HepG2 (cell line): ENCODE data around the gene SPTBN5. TPM values are rescaled to one million over a fixed set of nuclear protein-coding genes. Genes with fewer than 3 reads are reported as not detected.

ENCODE experiments used
- ATAC-seq: fragments of 200-7000 bp; cut with Tn5 transposase; 3 replicates; pipeline ENCODE4 v1.9.1; 2020; ENCODE audit warnings: mild to moderate bottlenecking, moderate library complexity
- BruUV-seq: library from RNA; stranded (reverse); fragments of 400-500 nt; replicated peaks from 2 replicates; lab custom pipeline; 2021; lab: Mats Ljungman, UMichigan
- CTCF ChIA-PET: fragments of 300-600 bp; formaldehyde crosslinking; extraction: SDS; loops from one replicate; lab custom pipeline; 2021; ENCODE audit warnings: low total read pairs, inconsistent platforms, low intra/inter-chr PET ratio; lab: Yijun Ruan, JAX
- POLR2A ChIA-PET: fragments of 350-600 bp; sonication (Branson Sonifier 250); formaldehyde crosslinking; loops from one replicate; lab custom pipeline; 2020; ENCODE audit warnings: antibody characterized with exemption, inconsistent platforms; lab: Yijun Ruan, JAX
- DNase-seq: peaks from one replicate; pipeline ENCODE4 v3.0.0-alpha.2; 2015; ENCODE audit warnings: low spot score
- FAIRE-seq: peaks from 3 replicates; lab custom pipeline; 2011; peaks lifted over from hg19 to GRCh38; lab: Jason Lieb, UNC
- H2AFZ ChIP-seq: one replicate; pipeline ENCODE4 v1.6.1; 2011; ENCODE audit warnings: low read length, inconsistent platforms
- H3K27ac ChIP-seq: fragments of 300-600 bp; 3 replicates; pipeline ENCODE4 v1.8.0; 2011; ENCODE audit warnings: mixed run types, mild to moderate bottlenecking, mixed read lengths, low read length, inconsistent platforms; ENCODE audit not compliant: insufficient read depth; ENCODE audit errors: extremely low read length
- H3K27me3 ChIP-seq, 2 experiments: fragments of 200-600 bp in 1 of 2; 2 replicates in 1 of 2; 3 replicates in 1 of 2; pipeline versions ENCODE4 v1.6.0 to v1.8.0; 2011; ENCODE audit warnings: low read length in 2 of 2, mild to moderate bottlenecking in 2 of 2, moderate library complexity in 2 of 2, inconsistent platforms in 1 of 2; ENCODE audit not compliant: insufficient read depth in 2 of 2, control insufficient read depth in 1 of 2
- H3K36me3 ChIP-seq, 2 experiments: fragments of 200-600 bp in 1 of 2; replicated peaks in 1 of 2; 2 replicates in 1 of 2; 3 replicates in 1 of 2; pipeline versions ENCODE4 v1.5.1 to v1.8.0; 2011; ENCODE audit warnings: low read length in 2 of 2, inconsistent platforms in 1 of 2; ENCODE audit not compliant: insufficient read depth in 2 of 2, control insufficient read depth in 1 of 2
- H3K4me1 ChIP-seq: 2 replicates; pipeline ENCODE4 v1.5.1; 2012; ENCODE audit warnings: low read length, inconsistent platforms; ENCODE audit not compliant: insufficient read depth
- H3K4me2 ChIP-seq: 2 replicates; pipeline ENCODE4 v1.6.0; 2011; ENCODE audit warnings: low read depth, low read length, inconsistent platforms
- H3K4me3 ChIP-seq, 3 experiments: fragments of 200-600 bp in 1 of 3; sonication (generic), shearing (Covaris generic) in 1 of 3; replicated peaks in 1 of 3; 2 replicates each; pipeline ENCODE4 v1.5.1; 2011 to 2016; ENCODE audit warnings: low read length in 3 of 3, inconsistent platforms in 2 of 3, low read depth in 2 of 3, mild to moderate bottlenecking in 2 of 3, control low read depth in 1 of 3, mixed read lengths in 1 of 3; ENCODE audit not compliant: insufficient read depth in 1 of 3
- H3K79me2 ChIP-seq: one replicate; pipeline ENCODE4 v1.6.1; 2011; ENCODE audit warnings: low read length, inconsistent platforms; ENCODE audit not compliant: insufficient read depth
- H3K9ac ChIP-seq: 2 replicates; pipeline ENCODE4 v1.6.0; 2011; ENCODE audit warnings: mild to moderate bottlenecking, low read depth, low read length, inconsistent platforms; ENCODE audit not compliant: insufficient read depth
- H3K9me3 ChIP-seq: 2 replicates; pipeline ENCODE4 v1.5.1; 2012; ENCODE audit warnings: mild to moderate bottlenecking, low read length
- H4K20me1 ChIP-seq: 2 replicates; pipeline ENCODE4 v1.6.0; 2011; ENCODE audit warnings: inconsistent platforms, mild to moderate bottlenecking, low read length, moderate library complexity; ENCODE audit not compliant: insufficient read depth
- GPBP1L1 ChIP-seq: sonication (generic); formaldehyde crosslinking; IDR thresholded peaks from 2 replicates; pipeline ENCODE4 v1.5.0; 2020; ENCODE audit warnings: mild to moderate bottlenecking, missing genetic modification reagents
- KLF16 ChIP-seq, 2 experiments: sonication (generic) in 1 of 2; formaldehyde crosslinking in 1 of 2; IDR thresholded peaks; 2 replicates each; pipeline versions ENCODE4 v1.6.1 to v1.8.0; 2016 to 2023; ENCODE audit warnings: missing genetic modification reagents in 2 of 2, missing compliant biosample characterization in 1 of 2
- LBX2 ChIP-seq: sonication (generic); formaldehyde crosslinking; IDR thresholded peaks from 2 replicates; pipeline ENCODE4 v1.5.0; 2020; ENCODE audit warnings: missing genetic modification reagents, mild to moderate bottlenecking, borderline replicate concordance
- MED8 ChIP-seq: sonication (generic); formaldehyde crosslinking; IDR thresholded peaks from 2 replicates; pipeline ENCODE4 v1.8.1; 2023; ENCODE audit warnings: mild to moderate bottlenecking, missing genetic modification reagents; ENCODE audit not compliant: insufficient replicate concordance
- MTA1 ChIP-seq: sonication (generic); formaldehyde crosslinking; IDR thresholded peaks from 2 replicates; pipeline ENCODE4 v1.4.0; 2020; ENCODE audit warnings: missing genetic modification reagents, mild to moderate bottlenecking, borderline replicate concordance
- ZNF800 ChIP-seq: sonication (generic); formaldehyde crosslinking; IDR thresholded peaks from 2 replicates; pipeline ENCODE4 v1.4.0; 2020; ENCODE audit warnings: missing genetic modification reagents
- ZSCAN5A ChIP-seq: sonication (generic); formaldehyde crosslinking; IDR thresholded peaks from 2 replicates; pipeline ENCODE4 v1.8.0; 2022; ENCODE audit warnings: mild to moderate bottlenecking, missing genetic modification reagents, borderline replicate concordance
- WGBS: methylation state at CpG from one replicate; pipeline ENCODE4 v1.1.6; 2017; ENCODE audit warnings: low lambda C conversion rate; 5-methylcytosine and 5-hydroxymethylcytosine counted together
- in situ Hi-C: cut with HindIII; loops from 2 replicates; pipeline ENCODE4 v1.10.0; 2017; ENCODE audit warnings: low pct_unique_long_range_greater_than_20kb; ENCODE audit not compliant: extremely low pct_ligation_motif_present
- intact Hi-C: fragments of 100-400 bp; cut with micrococcal nuclease; formaldehyde crosslinking; loops from one replicate; pipeline ENCODE4 v1.10.0; 2022; ENCODE audit not compliant: unreplicated experiment
- polyA plus RNA-seq, 8 experiments: library from polyadenylated mRNA; depleted of rRNA in 3 of 8; stranded (reverse) in 7 of 8; unstranded in 1 of 8; fragments of >200 nt; fragmentation: Illumina TruSeq in 4 of 8; extraction: Trizol in 4 of 8; gene quantifications; 2 replicates each; pipeline versions ENCODE4 v1.2.1 to v1.2.3, GENCODE V29; 2011 to 2016; ENCODE audit warnings: low read depth in 4 of 8, missing spikeins in 1 of 8, mixed read lengths in 1 of 8; ENCODE audit not compliant: insufficient read depth in 1 of 8
- total RNA-seq, 5 experiments: library from RNA; depleted of rRNA; stranded (reverse); fragments of >200 nt; fragmentation: Illumina TruSeq; extraction: Trizol; gene quantifications; 2 replicates each; pipeline ENCODE4 v1.2.3, GENCODE V29; 2016; ENCODE audit warnings: low read depth in 1 of 5

The SPTBN5 gene
- total and polyA plus RNA-seq, 2 of the 13 experiments (the other 11 are each of a cell fraction or from before 2014, with no cell fraction given): 0.01 to 0.07 TPM

GRCh38 chr15:41844814-41845213 is 49.0 kb downstream of the SPTBN5 start:
- no TSS peak for BruUV-seq
- Histone ChIP-seq H4K20me1 (no peaks in the 10 kb centered on the region), H3K9me3 (no peaks in the 10 kb centered on the region), H3K9ac (no peak overlapping the region), H3K27ac (no peak overlapping the region), H3K36me3 (peaks cover 3 to 5% of the 10 kb centered on the region in 2 experiments; a peak in 3 of 5 replicates), H3K27me3 (no peaks in the 10 kb centered on the region; a peak in 1 of 5 replicates), H3K79me2 (no peaks in the 10 kb centered on the region), H3K4me2 (no peak overlapping the region), H2AFZ (no peak overlapping the region), H3K4me3 (no peak overlapping the region), H3K4me1 (no peaks in the 10 kb centered on the region)
- ATAC-seq (no peak), DNase-seq (no peak), FAIRE-seq (no peak)
- 100% methylated on average over 5 of the region's 12 CpGs for WGBS
- TF ChIP-seq ZNF800: no peak
- no peak for TF ChIP-seq MED8
- TF ChIP-seq LBX2 (CRISPR knock-in tag): no peak
- TF ChIP-seq ZSCAN5A: no peak
- no peak for TF ChIP-seq GPBP1L1 (CRISPR knock-in tag)
- no peak for TF ChIP-seq KLF16 (CRISPR knock-in tag; IDR thresholded peaks at IDR 0.05)
- no peak for TF ChIP-seq MTA1 (CRISPR knock-in tag)
- intact Hi-C loops (no loop called here), in situ Hi-C loops (no loop called here)
- ChIA-PET POLR2A (no interaction called here), CTCF (no interaction called here)
